HG03064 (cell line): ENCODE results near the gene ING1.

Source experiments
- ATAC-seq: cut with Tn5 transposase; IDR thresholded peaks from one replicate; pipeline ENCODE4 v1.9.1; 2021; ENCODE audit warnings: low read depth; ENCODE audit not compliant: unreplicated experiment

The ING1 gene

DNA sequence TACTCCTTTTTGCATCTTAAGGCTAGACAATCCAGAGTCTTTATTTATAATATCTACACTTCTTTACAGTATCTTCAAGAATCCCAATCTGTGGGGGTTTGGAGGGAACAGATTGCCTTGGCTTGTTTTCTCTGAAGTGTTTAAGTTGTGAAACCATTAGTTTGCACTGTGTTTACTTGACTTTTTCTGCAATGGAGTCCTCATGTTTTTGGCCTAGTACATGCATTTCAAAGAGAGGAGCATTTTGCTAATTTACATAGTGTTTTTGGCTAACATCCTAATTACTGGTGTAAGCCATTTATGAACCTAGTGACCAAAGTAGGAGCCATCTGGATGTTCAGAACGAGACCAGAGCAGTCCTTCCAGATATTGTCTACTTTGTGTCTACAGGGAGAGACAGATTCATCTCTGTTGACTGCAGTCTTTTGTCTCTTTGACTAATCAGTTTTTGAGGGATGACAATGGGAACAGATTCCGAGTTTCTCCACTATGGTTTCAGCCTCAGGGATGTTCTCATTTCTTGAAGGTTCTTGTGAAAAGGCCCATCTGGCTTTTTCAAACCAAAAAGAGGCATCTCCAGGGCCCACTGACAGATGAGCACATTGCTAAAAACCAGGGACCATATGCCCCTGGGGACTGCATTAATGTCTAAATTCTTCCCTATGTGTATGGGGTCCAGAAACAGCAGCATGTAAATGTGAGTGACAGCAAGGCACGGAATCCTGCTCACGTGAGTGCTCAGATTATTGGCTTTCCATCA is 53.4 kb downstream of the ING1 start:
- no peak for ATAC-seq

DNA sequence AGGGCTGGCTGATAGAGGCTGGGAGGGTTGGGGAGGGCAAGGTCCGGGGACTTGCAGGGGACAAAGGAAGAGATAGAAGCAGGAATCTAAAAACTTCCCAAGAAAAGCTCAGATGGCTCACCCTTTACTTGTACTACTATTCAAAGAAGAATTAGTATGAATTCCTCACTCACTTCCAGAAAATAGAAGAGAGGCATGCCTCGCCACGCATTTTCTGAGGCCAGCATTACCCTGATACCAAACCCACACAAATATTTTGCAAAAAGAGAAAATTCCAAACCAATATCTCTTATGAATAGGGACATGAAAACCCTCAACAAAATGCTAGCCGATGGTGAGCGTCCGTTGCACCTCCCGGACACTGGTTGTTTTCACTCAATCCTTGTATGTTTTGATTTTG is 54.0 kb downstream of the ING1 start:
- no peak for ATAC-seq

DNA sequence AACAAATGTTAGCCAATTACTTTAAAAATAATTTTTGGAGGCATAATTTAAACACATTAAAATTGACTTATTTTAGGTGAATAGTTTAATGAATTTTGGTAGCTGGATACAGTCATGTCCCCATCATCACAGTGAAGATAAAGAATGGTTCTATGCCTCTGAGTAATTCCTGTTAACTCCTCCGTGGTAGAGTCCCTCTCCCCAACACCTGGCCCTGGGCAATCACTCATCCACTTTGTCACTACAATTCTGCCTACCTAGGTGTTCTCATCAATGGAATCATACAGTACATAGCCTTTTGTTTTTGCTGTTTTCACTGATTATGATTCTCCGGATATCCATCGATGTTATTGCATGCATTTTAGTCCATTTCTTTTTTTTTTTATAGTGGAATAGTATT is 55.6 kb downstream of the ING1 start:
- no peak for ATAC-seq

DNA sequence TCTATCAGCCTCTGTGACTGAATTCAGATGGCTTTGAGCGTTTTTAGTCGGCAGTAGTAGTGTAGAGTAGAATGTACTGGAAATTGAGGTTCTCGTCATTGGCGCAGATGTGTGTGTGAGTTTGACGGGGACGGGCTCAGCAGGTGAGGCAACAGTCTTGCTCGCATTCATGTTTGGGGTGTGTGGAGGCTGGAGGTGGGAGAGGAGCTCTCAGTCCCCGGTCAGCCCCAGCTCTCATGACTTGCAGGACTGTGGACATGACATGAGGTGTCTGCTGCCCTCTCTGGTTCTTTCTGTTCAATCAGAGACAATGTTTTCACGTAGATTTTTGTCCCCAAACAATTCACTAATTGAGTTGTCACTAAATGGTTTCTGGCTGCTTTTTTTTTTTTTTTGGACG is 57.2 kb downstream of the ING1 start:
- no peak for ATAC-seq

DNA sequence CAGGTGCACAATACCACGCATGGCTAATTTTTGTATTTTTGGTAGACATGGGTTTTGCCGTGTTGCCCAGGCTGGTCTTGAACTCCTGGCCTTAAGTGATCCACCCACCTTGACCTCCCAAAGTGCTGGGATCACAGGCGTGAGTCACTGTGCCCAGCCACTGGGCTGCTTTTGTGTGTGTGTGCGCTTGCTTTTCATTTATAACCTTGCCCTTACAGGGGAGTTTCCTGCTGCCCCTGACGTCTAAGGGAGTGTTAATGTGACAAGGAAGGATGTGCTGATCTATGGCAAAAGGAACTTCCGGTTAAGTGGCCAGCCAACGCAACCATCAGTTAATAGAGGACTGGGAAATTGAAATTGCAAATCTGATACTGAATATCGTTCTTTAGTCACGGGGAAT is 57.7 kb downstream of the ING1 start:
- ATAC-seq, result no peak

DNA sequence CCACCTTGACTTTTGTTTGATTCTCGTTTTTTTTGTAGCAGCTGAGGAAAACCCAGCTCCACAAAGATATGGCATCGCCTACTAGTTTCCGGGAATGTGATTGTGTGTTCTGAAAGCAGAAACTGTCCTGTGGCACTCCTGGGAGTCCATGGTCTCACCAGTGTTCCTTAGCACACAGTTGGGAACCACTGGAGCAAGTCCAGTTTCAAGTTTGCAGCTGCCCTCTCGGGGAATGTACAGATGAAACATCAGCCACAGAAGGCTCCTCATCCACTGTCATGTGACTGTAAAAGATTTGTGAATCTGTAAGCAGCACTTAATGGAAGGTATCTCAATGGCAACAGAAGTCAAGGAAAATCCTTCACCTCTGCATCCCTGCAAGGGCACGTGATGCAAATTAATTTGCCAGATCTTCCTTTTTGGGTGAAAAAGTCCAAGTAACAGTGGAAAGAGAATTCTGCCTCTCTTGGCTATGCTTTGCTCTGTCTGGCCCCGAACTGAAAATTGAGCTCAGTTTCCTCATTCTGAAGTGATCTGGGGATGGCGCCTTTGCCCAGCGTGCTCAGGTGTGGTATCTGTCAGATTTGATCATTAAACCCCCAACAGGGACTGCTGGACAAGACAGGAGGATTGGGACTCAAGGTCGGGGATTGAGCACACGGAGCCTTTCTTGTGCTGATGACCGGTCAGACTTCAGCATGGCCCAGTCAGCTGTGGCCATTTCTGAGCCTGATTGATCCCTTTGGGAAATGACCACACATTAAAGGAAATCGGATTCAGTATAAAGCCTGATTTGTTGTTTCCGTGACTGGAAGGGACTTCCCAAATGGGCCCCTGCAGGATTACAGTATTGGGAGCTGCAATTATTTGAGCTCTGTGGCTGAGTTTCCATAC is 58.8 kb downstream of the ING1 start:
- no peak for ATAC-seq
